Globus pallidus (tissue), 1 donor: ENCODE measurements around the gene LMBR1L.

Experiments
- DNase-seq: peaks from one replicate; pipeline ENCODE4 v3.0.0-alpha.2; 2015; ENCODE audit warnings: low spot score

Gene LMBR1L

DNA sequence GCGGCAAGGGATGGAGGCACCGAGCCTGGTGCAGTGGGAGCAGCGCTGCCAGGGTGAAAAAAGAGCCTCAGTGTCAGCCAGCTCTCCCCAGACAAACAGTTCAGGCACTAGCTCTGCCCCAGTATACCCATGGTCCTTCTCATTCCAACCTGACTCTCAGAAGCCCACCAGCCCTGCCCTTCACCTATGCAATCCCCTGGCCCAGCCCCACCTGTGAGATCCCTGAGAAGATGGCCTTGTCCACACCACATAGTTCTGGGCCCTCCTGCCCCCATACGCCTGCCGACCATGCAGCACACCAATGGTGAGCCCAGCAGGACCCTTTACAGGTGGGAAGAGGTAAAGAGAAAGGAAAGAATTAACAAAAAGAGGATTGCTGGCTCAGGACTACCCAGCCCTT, 56.6 kb downstream of the LMBR1L start:
- DNase-seq = no peak

DNA sequence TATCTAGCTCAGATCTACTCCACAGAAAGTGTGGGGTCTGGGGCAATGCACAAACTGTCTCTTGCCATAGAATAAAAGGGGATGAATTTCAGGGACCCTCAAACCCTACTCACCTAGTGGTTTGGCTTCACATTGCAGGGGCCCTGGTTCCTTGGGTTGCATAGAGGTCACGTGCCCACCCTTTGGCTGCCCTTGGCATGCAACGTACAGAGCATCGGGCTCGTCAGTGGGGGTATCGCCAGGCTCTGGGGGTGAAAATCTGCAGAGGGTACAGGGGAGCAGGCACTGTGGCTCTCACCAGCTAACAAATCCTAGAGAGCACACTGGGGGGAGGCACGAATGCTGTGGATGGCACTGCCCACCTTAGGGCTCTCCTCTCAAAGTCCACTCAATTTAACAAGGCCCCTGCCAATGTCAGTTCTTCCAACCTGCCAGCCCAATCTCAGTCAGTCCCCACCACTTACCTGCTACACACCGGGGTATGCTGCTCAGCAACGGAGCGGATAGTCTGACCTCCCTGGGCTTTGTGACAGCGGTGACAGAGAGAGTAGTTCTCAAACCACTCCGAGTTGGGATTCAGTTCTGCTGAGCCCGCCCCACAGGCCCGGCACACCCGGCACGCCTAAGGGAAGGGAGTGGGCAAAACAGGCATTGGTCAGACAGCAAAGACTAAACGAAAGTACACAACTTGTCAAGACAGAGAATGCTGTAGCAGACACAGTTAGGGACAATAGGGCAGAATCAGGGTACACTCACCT, 58.0 kb downstream of the LMBR1L start:
- DNase-seq = no peak

DNA sequence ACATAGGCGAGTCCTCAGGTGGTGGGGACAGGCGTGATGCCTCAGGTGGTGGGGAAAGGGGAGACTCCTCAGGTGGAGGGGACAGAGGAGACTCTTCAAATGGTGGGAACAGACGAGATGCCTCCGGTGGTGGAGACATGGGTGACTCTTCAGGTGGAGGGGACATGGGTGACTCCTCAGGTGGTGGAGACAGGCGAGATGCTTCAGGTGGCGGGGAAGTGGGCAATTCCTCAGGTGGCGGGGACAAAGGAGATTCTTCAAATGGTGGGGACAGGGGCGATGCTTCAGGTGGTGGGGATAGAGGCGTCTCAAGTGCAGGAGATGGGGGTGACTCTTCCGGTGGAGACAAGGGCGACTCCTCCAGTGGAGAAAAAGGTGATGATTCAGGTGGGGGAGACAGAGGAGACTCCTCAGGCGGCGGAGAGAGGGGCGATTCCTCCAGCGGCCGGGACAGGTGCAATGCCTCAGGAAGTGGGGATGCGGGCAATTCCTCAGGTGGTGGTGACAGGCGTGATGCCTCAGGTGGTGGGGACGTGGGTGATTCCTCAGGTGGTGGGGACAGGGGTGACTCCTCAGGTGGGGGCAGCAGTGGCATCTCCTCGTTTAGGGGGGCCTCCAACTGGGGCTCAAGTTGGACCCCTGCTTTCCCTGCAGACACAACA, 58.7 kb downstream of the LMBR1L start:
- no peak for DNase-seq

DNA sequence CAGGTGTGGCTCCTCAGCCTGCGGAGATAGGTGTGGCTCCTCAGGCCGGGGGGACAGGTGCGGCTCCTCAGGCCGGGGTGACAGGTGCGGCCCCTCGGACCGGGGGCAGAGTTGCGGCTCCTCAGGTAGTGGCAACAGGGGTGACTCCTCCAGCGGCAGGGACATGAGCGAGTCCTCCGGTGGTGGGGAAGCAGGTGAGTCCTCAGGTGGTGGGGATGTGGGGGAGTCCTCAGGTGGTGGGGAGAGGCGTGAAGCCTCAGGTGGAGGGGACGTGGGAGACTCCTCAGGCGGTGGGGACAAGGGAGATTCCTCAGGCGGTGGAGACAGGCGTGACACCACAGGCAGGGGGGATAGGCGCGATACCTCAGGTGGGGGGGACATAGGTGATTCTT, 59.3 kb downstream of the LMBR1L start:
- no peak for DNase-seq

GRCh38 chr12:49050507-49051372, 59.9 kb downstream of the LMBR1L start:
- DNase-seq = no peak

- no peak for DNase-seq
Measured at GRCh38 chr12:49049566-49050224, 61.0 kb downstream of the LMBR1L start.

DNA sequence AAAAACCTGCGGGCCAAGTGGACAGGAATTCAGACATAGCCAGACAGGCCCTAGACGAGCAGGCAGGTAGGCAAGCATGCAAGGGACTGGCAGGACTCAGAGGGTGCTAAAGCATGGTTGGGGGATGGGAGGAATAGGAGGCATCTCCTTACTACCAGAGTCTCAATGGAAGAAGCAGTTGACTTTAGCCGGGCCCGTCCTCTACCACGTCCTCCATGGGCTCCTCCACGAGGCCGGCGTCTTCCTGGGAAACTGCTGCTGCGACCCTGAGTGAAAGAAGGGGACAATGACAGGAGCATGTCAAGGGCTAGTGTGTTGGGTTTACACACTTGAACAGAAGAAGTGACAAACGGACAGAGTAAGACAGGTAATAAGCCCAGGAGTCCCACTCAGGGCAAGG, 61.7 kb downstream of the LMBR1L start:
- no peak for DNase-seq
